GM12878 (cell line): ENCODE data around the gene RXFP1. TPM values are rescaled to one million over a fixed set of nuclear protein-coding genes. Genes with fewer than 3 reads are reported as not detected.
A peak's percentile ranks its signal among the peaks of the same experiment; 100 is the strongest.

Source experiments
- ATAC-seq: fragments of 200-7000 bp; cut with Tn5 transposase; 3 replicates; pipeline ENCODE4 v1.9.1; 2020; ENCODE audit warnings: mild to moderate bottlenecking, moderate library complexity
- Bru-seq: library from RNA; stranded (reverse); fragments of 400-500 nt; gene quantifications from one replicate; lab custom pipeline; 2021; lab: Mats Ljungman, UMichigan
- BruChase-seq, 2 experiments: library from RNA; stranded (reverse); fragments of 400-500 nt; gene quantifications; one replicate each; lab custom pipeline; 2021; lab: Mats Ljungman, UMichigan
- BruUV-seq: library from RNA; stranded (reverse); fragments of 400-500 nt; replicated peaks from 2 replicates; lab custom pipeline; 2021; lab: Mats Ljungman, UMichigan
- CTCF ChIA-PET: fragments of 300-600 bp; sonication (Branson Sonifier 250); formaldehyde crosslinking; extraction: SDS; loops from one replicate; lab custom pipeline; 2021; ENCODE audit warnings: inconsistent platforms; lab: Yijun Ruan, JAX
- POLR2A ChIA-PET: fragments of 350-600 bp; formaldehyde crosslinking; extraction: SDS; loops from one replicate; lab custom pipeline; 2021; ENCODE audit warnings: inconsistent platforms; lab: Charles Lee
- RAD21 ChIA-PET: fragments of 300-600 bp; sonication (Branson Sonifier 250); formaldehyde crosslinking; loops from one replicate; lab custom pipeline; 2023; ENCODE audit warnings: antibody characterized with exemption; ENCODE audit not compliant: unreplicated experiment; lab: Charles Lee
- SMC1A ChIA-PET: fragments of 300-600 bp; sonication (Branson Sonifier 250); formaldehyde crosslinking; loops from one replicate; lab custom pipeline; 2023; ENCODE audit not compliant: unreplicated experiment, uncharacterized antibody; lab: Charles Lee
- DNase-seq: peaks from one replicate; pipeline ENCODE4 v3.0.0-alpha.2; 2011; ENCODE audit warnings: low read depth, low spot score
- FAIRE-seq: peaks from 3 replicates; lab custom pipeline; 2011; peaks lifted over from hg19 to GRCh38; lab: Jason Lieb, UNC
- H2AFZ ChIP-seq: 2 replicates; pipeline ENCODE4 v1.6.0; 2011; ENCODE audit warnings: low read depth, low read length, control low read depth; ENCODE audit not compliant: control insufficient read depth
- H3K27ac ChIP-seq: 2 replicates; pipeline ENCODE4 v1.5.1; 2011; ENCODE audit warnings: control low read depth; ENCODE audit not compliant: control insufficient read depth, insufficient read depth
- H3K27me3 ChIP-seq, 2 experiments: replicated peaks in 1 of 2; 2 replicates each; pipeline versions ENCODE4 v1.6.0 to v1.6.1; 2011; ENCODE audit warnings: low read length in 1 of 2; ENCODE audit not compliant: control insufficient read depth in 2 of 2, insufficient read depth in 2 of 2
- H3K36me3 ChIP-seq, 2 experiments: 2 replicates each; pipeline ENCODE4 v1.5.1; 2011; ENCODE audit warnings: low read length in 1 of 2; ENCODE audit not compliant: control insufficient read depth in 2 of 2, insufficient read depth in 2 of 2
- H3K4me1 ChIP-seq: 2 replicates; pipeline ENCODE4 v1.6.1; 2011; ENCODE audit warnings: mild to moderate bottlenecking, low read length, moderate library complexity, mixed read lengths; ENCODE audit not compliant: control insufficient read depth, insufficient read depth
- H3K4me2 ChIP-seq: 2 replicates; pipeline ENCODE4 v1.6.0; 2011; ENCODE audit warnings: control low read depth; ENCODE audit not compliant: control insufficient read depth, insufficient read depth
- H3K4me3 ChIP-seq: fragments of 200-600 bp; sonication (generic); 2 replicates; pipeline ENCODE4 v1.5.1; 2016
- H3K79me2 ChIP-seq: 2 replicates; pipeline ENCODE4 v1.6.0; 2011; ENCODE audit warnings: low read length; ENCODE audit not compliant: control insufficient read depth, insufficient read depth
- H3K9ac ChIP-seq: 2 replicates; pipeline ENCODE4 v1.8.0; 2011; ENCODE audit warnings: low read length, control low read depth, mixed read lengths; ENCODE audit not compliant: control insufficient read depth, insufficient read depth
- H3K9me3 ChIP-seq: replicated peaks from 3 replicates; pipeline ENCODE4 v1.5.1; 2011; ENCODE audit warnings: mild to moderate bottlenecking, low read length; ENCODE audit not compliant: control insufficient read depth, insufficient read depth
- H4K20me1 ChIP-seq: 2 replicates; pipeline ENCODE4 v1.6.0; 2011; ENCODE audit not compliant: control insufficient read depth, insufficient read depth
- BRCA1 ChIP-seq: IDR thresholded peaks from 2 replicates; pipeline ENCODE4 v1.6.1; 2011; ENCODE audit warnings: low read depth, low read length, improper control_type of control experiment
- CHD2 ChIP-seq: IDR thresholded peaks from 2 replicates; pipeline ENCODE4 v1.6.1; 2011; ENCODE audit warnings: low read depth, low read length, improper control_type of control experiment, borderline replicate concordance
- KAT2A ChIP-seq: conservative IDR thresholded peaks from 2 replicates; pipeline ENCODE4 v1.6.1; 2011; ENCODE audit warnings: low read depth, low read length; ENCODE audit not compliant: control insufficient read depth
- POU2F2 ChIP-seq: IDR thresholded peaks from 3 replicates; pipeline ENCODE4 v1.6.1; 2011; ENCODE audit warnings: low read depth, mild to moderate bottlenecking, low read length, borderline replicate concordance
- RAD21 ChIP-seq: IDR thresholded peaks from 2 replicates; pipeline ENCODE4 v1.6.1; 2011; ENCODE audit warnings: mild to moderate bottlenecking, low read depth, low read length, moderate library complexity; ENCODE audit not compliant: insufficient read depth
- SMAD1 ChIP-seq: fragments of 450-650 bp; IDR thresholded peaks from 2 replicates; pipeline ENCODE4 v1.6.1; 2018; ENCODE audit warnings: mild to moderate bottlenecking, low read depth; ENCODE audit not compliant: partially characterized antibody
- YY1 ChIP-seq: IDR thresholded peaks from 2 replicates; pipeline ENCODE4 v1.6.1; 2011; ENCODE audit warnings: low read depth, mild to moderate bottlenecking, low read length
- ZNF384 ChIP-seq: IDR thresholded peaks from 2 replicates; pipeline ENCODE4 v1.6.1; 2012; ENCODE audit warnings: low read depth, mild to moderate bottlenecking, low read length, improper control_type of control experiment, borderline replicate concordance
- WGBS: methylation state at CpG from one replicate; pipeline ENCODE4 v1.1.6; 2016; ENCODE audit warnings: low lambda C conversion rate; ENCODE audit not compliant: insufficient replicate concordance, insufficient coverage; ENCODE audit errors: missing lambda C conversion rate; 5-methylcytosine and 5-hydroxymethylcytosine counted together
- in situ Hi-C: fragments of 300-500 bp; cut with MboI; formaldehyde crosslinking; loops from 9 replicates; pipeline ENCODE4 v1.14.3; 2018; ENCODE audit warnings: mixed read lengths
- intact Hi-C: fragments of 100-400 bp; cut with micrococcal nuclease; formaldehyde crosslinking; loops from one replicate; pipeline ENCODE4 v1.14.2; 2022; ENCODE audit not compliant: unreplicated experiment
- long read RNA-seq, 2 experiments: library from polyadenylated mRNA; unstranded; transcript quantifications; one replicate each; pipeline ENCODE4 v2.0.0, GENCODE V29; 2019 to 2020
- polyA minus RNA-seq, 3 experiments: library from RNA; depleted of rRNA, polyadenylated mRNA; stranded (reverse); fragments of >200 nt; gene quantifications; 2 replicates each; pipeline ENCODE4 v1.2.3, GENCODE V29; 2011
- polyA plus RNA-seq, 11 experiments: library from polyadenylated mRNA; depleted of rRNA in 4 of 11; unstranded in 6 of 11; stranded (reverse) in 5 of 11; fragments of >200 nt; fragmentation: Nextera tagmentation in 4 of 11; fragmentation: Illumina TruSeq in 1 of 11; extraction: Ambion mirVana in 4 of 11; extraction: Trizol in 1 of 11; gene quantifications; 1 replicate in 1 of 11; 2 replicates in 10 of 11; pipeline versions ENCODE4 v1.2.1 to v1.2.3, GENCODE V29; 2011 to 2016; ENCODE audit warnings: inconsistent platforms in 2 of 11, missing spikeins in 2 of 11, low read depth in 1 of 11
- total RNA-seq, 4 experiments: library from RNA; depleted of rRNA in 3 of 4; stranded (reverse); fragments of >200 nt in 3 of 4; fragmentation: Illumina TruSeq in 1 of 4; extraction: Trizol in 1 of 4; gene quantifications; 2 replicates each; pipeline versions ENCODE4 v1.2.1 to v1.2.3, GENCODE V29; 2013 to 2021
- TF ChIP-seq, protein P1 (sequence below): fragments of 450-650 bp; IDR thresholded peaks from 2 replicates; pipeline ENCODE4 v1.6.1; 2017; ENCODE audit warnings: low read depth, mild to moderate bottlenecking, moderate library complexity
- TF ChIP-seq, protein P2 (sequence below): fragments of 450-650 bp; formaldehyde crosslinking; IDR thresholded peaks from 2 replicates; pipeline ENCODE4 v1.5.0; 2022; ENCODE audit warnings: mild to moderate bottlenecking, missing genetic modification characterization
- TF ChIP-seq, protein P3 (sequence below): IDR thresholded peaks from 2 replicates; pipeline ENCODE4 v1.6.1; 2011; ENCODE audit warnings: low read depth, mild to moderate bottlenecking, low read length, moderate library complexity, borderline replicate concordance; ENCODE audit errors: extremely low read depth

Gene RXFP1
- total RNA-seq (2013; cell fraction: nucleolus; rRNA removed): 0.08 TPM in 1 of 2 replicates, not detected in the other
- not detected in 2 replicates for total RNA-seq (2014; rRNA removed)
- not detected in 2 replicates for total RNA-seq (2014; rRNA removed; fragmentation: Illumina TruSeq; extraction: Trizol)
- not detected in 2 replicates for total RNA-seq (2021)
- polyA plus RNA-seq (2011; ENCODE audit: low read depth): not detected
- polyA plus RNA-seq (2011; rRNA removed): 0.12 and 0.16 TPM in 2 replicates
- 0.03 and 0.07 TPM in 2 replicates for polyA plus RNA-seq (2011; cell fraction: cytosol; rRNA removed)
- 0.15 TPM in 2 replicates for polyA plus RNA-seq (2011; cell fraction: nucleus; rRNA removed)
- not detected in 2 replicates for polyA plus RNA-seq (2012)
- not detected in 2 replicates for polyA plus RNA-seq (2014; fragmentation: Illumina TruSeq; extraction: Trizol)
- not detected for polyA plus RNA-seq (2014; fragmentation: Nextera tagmentation; extraction: Ambion mirVana)
- polyA plus RNA-seq (2014; rRNA removed): not detected in 2 replicates
- not detected for polyA plus RNA-seq (2016; fragmentation: Nextera tagmentation; extraction: Ambion mirVana)
- polyA minus RNA-seq (2011; rRNA and poly(A)+ RNA removed): 0.10 TPM in 1 of 2 replicates, not detected in the other
- polyA minus RNA-seq (2011; cell fraction: cytosol; rRNA and poly(A)+ RNA removed): not detected in 2 replicates
- not detected in 2 replicates for polyA minus RNA-seq (2011; cell fraction: nucleus; rRNA and poly(A)+ RNA removed)
- percentile 1 among the genes with signal in this experiment for Bru-seq, nascent RNA
- BruChase-seq, experiment 1, labeled RNA remaining after a 6-hour chase: percentile 1 among the genes with signal in this experiment
- not detected for BruChase-seq, experiment 2, labeled RNA remaining after a 2-hour chase
- long read RNA-seq, experiment 1: 0 reads
- long read RNA-seq, experiment 2, partial matches to known transcripts: 1 of 5 reads
- long read RNA-seq, experiment 2, other reads (novel, unspliced or antisense): 4 of 5 reads

DNA sequence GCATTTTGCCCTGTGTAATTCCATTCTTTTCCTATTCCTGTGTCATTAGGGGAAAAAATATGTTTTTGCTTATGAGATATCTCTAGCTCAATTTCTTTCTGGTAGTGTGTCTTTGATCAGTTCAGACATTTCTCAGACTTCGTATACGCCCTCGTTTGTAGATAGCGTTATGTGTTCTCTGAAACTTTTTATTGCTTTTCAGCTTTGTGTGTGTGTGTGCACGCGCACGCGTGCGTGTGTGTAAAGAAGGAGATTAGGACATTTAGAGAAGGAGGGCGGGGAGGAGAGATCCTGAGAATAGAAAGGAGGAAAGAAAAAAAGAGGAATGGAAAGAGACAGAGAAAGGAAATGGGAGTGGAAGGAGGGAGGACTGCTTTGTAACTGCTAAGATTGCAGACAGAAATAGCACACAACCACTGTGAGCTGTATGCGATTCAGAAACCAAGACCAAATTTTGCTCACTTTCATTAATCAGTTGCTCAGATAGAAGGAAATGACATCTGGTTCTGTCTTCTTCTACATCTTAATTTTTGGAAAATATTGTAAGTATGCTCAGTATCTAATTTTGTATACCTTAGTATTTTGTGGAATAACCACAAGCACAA is at the start of gene RXFP1:
Gene RXFP1, plus strand, starts transcription at position 399 of the 605 bp plus-strand sequence. Its CDS starts 95 bp downstream, at position 494.
- POLR2A ChIA-PET: no interaction called here
- CTCF ChIA-PET: no interaction called here
- Histone ChIP-seq H3K4me1 (no peaks in the 10 kb centered on the region), H3K9ac (no peak within 1 kb of the TSS), H3K4me3 (no peak within 1 kb of the TSS), H3K79me2 (no peaks in the 10 kb centered on the region), H4K20me1 (no peaks in the 10 kb centered on the region), H3K27ac (no peak within 1 kb of the TSS), H2AFZ (no peak within 1 kb of the TSS), H3K4me2 (no peak within 1 kb of the TSS), H3K9me3 (no peaks in the 10 kb centered on the region), H3K27me3 (no peaks in the 10 kb centered on the region), H3K36me3 (no peaks in the 10 kb centered on the region)
- SMC1A ChIA-PET: interaction anchor here (1.0 kb wide), 1 partner anchor 10 kb away, joined by 4 read pairs; no protein-coding TSS in a partner anchor
- DNase-seq (no peak), FAIRE-seq (no peak), ATAC-seq (peak; percentile 41; the same call in 2 of the 3 replicates)
- no TSS peak for BruUV-seq
- intact Hi-C loops: no loop called here
- in situ Hi-C loops: no loop called here
- 72% methylated on average over 11 of the region's 11 CpGs for WGBS
- RAD21 ChIA-PET: no interaction called here
- TF ChIP-seq KAT2A (no peak), ZNF384 (no peak), CHD2 (no peak), RAD21 (no peak), SMAD1 (no peak), BRCA1 (no peak), POU2F2 (no peak), YY1 (no peak)
- TF ChIP-seq, protein P1, sequence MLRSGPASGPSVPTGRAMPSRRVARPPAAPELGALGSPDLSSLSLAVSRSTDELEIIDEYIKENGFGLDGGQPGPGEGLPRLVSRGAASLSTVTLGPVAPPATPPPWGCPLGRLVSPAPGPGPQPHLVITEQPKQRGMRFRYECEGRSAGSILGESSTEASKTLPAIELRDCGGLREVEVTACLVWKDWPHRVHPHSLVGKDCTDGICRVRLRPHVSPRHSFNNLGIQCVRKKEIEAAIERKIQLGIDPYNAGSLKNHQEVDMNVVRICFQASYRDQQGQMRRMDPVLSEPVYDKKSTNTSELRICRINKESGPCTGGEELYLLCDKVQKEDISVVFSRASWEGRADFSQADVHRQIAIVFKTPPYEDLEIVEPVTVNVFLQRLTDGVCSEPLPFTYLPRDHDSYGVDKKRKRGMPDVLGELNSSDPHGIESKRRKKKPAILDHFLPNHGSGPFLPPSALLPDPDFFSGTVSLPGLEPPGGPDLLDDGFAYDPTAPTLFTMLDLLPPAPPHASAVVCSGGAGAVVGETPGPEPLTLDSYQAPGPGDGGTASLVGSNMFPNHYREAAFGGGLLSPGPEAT: no peak
- TF ChIP-seq, protein P2, sequence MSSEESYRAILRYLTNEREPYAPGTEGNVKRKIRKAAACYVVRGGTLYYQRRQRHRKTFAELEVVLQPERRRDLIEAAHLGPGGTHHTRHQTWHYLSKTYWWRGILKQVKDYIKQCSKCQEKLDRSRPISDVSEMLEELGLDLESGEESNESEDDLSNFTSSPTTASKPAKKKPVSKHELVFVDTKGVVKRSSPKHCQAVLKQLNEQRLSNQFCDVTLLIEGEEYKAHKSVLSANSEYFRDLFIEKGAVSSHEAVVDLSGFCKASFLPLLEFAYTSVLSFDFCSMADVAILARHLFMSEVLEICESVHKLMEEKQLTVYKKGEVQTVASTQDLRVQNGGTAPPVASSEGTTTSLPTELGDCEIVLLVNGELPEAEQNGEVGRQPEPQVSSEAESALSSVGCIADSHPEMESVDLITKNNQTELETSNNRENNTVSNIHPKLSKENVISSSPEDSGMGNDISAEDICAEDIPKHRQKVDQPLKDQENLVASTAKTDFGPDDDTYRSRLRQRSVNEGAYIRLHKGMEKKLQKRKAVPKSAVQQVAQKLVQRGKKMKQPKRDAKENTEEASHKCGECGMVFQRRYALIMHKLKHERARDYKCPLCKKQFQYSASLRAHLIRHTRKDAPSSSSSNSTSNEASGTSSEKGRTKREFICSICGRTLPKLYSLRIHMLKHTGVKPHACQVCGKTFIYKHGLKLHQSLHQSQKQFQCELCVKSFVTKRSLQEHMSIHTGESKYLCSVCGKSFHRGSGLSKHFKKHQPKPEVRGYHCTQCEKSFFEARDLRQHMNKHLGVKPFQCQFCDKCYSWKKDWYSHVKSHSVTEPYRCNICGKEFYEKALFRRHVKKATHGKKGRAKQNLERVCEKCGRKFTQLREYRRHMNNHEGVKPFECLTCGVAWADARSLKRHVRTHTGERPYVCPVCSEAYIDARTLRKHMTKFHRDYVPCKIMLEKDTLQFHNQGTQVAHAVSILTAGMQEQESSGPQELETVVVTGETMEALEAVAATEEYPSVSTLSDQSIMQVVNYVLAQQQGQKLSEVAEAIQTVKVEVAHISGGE (CRISPR knock-in tag): no peak
- TF ChIP-seq, protein P3, sequence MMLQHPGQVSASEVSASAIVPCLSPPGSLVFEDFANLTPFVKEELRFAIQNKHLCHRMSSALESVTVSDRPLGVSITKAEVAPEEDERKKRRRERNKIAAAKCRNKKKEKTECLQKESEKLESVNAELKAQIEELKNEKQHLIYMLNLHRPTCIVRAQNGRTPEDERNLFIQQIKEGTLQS: no peak
